H1 (cell line): ENCODE data around the gene SGK1. TPM values are rescaled to one million over a fixed set of nuclear protein-coding genes. Genes with fewer than 3 reads are reported as not detected.
"Not testable (repeated sequence)": the region's sequence is repeated elsewhere in the genome, so short reads cannot be mapped to it uniquely, and the experiment has no call there.

Source experiments
- CTCF ChIA-PET: fragments of 300-600 bp; sonication (Branson Sonifier 250); formaldehyde crosslinking; loops from one replicate; lab custom pipeline; 2021; ENCODE audit not compliant: partially characterized antibody; lab: Charles Lee
- POLR2A ChIA-PET: fragments of 300-600 bp; sonication (Branson Sonifier 250); formaldehyde crosslinking; loops from one replicate; lab custom pipeline; 2021; ENCODE audit warnings: inconsistent platforms; ENCODE audit not compliant: partially characterized antibody; lab: Charles Lee
- DNase-seq, 2 experiments: peaks; one replicate each; pipeline versions ENCODE4 v3.0.0 to v3.0.0-alpha.2; 2010 to 2022; ENCODE audit warnings: low spot score in 2 of 2, low read depth in 1 of 2, mixed read lengths in 1 of 2
- FAIRE-seq: peaks from 2 replicates; lab custom pipeline; 2011; peaks lifted over from hg19 to GRCh38; lab: Jason Lieb, UNC
- H2AFZ ChIP-seq: 2 replicates; pipeline ENCODE4 v1.8.1; 2012; ENCODE audit warnings: low read length, inconsistent platforms
- H2AK5ac ChIP-seq: 2 replicates; pipeline ENCODE4 v1.6.1; 2013; ENCODE audit warnings: low read depth, low read length
- H2BK120ac ChIP-seq: replicated peaks from 2 replicates; pipeline ENCODE3; 2013; ENCODE audit warnings: low read depth, low read length, inconsistent platforms
- H2BK12ac ChIP-seq: 2 replicates; pipeline ENCODE4 v1.6.1; 2013; ENCODE audit warnings: low read depth, low read length
- H2BK15ac ChIP-seq: 2 replicates; pipeline ENCODE4 v1.6.1; 2013; ENCODE audit warnings: low read length
- H2BK20ac ChIP-seq: 2 replicates; pipeline ENCODE4 v1.6.1; 2013; ENCODE audit warnings: low read length
- H2BK5ac ChIP-seq: 2 replicates; pipeline ENCODE4 v1.6.1; 2013; ENCODE audit warnings: low read depth, low read length
- H3K14ac ChIP-seq: 2 replicates; pipeline ENCODE4 v1.6.1; 2013; ENCODE audit warnings: inconsistent platforms; ENCODE audit not compliant: insufficient read length
- H3K18ac ChIP-seq: 2 replicates; pipeline ENCODE4 v1.6.1; 2013; ENCODE audit warnings: low read length; ENCODE audit errors: extremely low read depth
- H3K23ac ChIP-seq: 2 replicates; pipeline ENCODE4 v1.6.1; 2013; ENCODE audit warnings: inconsistent platforms; ENCODE audit not compliant: insufficient read length
- H3K23me2 ChIP-seq: 2 replicates; pipeline ENCODE4 v1.6.1; 2013; ENCODE audit warnings: low read depth, low read length
- H3K27ac ChIP-seq: 2 replicates; pipeline ENCODE4 v1.6.1; 2011; ENCODE audit warnings: low read depth, low read length, inconsistent platforms
- H3K27me3 ChIP-seq, 4 experiments: replicated peaks in 1 of 4; 1 replicate in 1 of 4; 2 replicates in 3 of 4; pipeline versions ENCODE4 v1.6.1 to v1.8.1; 2011 to 2013; ENCODE audit warnings: low read length in 3 of 4, mild to moderate bottlenecking in 3 of 4, inconsistent platforms in 2 of 4, mixed read lengths in 2 of 4, moderate library complexity in 1 of 4; ENCODE audit not compliant: control insufficient read depth in 3 of 4, insufficient read depth in 3 of 4; ENCODE audit errors: extremely low read depth in 1 of 4
- H3K36me3 ChIP-seq, 4 experiments: 2 replicates each; pipeline versions ENCODE4 v1.6.1 to v1.8.1; 2011 to 2013; ENCODE audit warnings: mild to moderate bottlenecking in 4 of 4, low read length in 3 of 4, moderate library complexity in 2 of 4, control low read depth in 1 of 4, inconsistent platforms in 1 of 4; ENCODE audit not compliant: insufficient read depth in 4 of 4, control insufficient read depth in 2 of 4
- H3K4ac ChIP-seq: replicated peaks from 2 replicates; pipeline ENCODE3; 2013; ENCODE audit warnings: low read length, low read depth, mixed read lengths, inconsistent platforms; ENCODE audit not compliant: insufficient read length
- H3K4me1 ChIP-seq, 4 experiments: replicated peaks in 1 of 4; 1 replicate in 1 of 4; 2 replicates in 3 of 4; pipeline versions ENCODE4 v1.6.1 to v1.8.1; 2011 to 2013; ENCODE audit warnings: low read length in 3 of 4, inconsistent platforms in 2 of 4, mixed read lengths in 1 of 4; ENCODE audit not compliant: insufficient read depth in 4 of 4, control insufficient read depth in 3 of 4
- H3K4me2 ChIP-seq, 2 experiments: 2 replicates each; pipeline versions ENCODE4 v1.6.1 to v1.8.1; 2011 to 2013; ENCODE audit warnings: low read depth in 2 of 2, low read length in 2 of 2, control low read depth in 1 of 2, inconsistent platforms in 1 of 2, mild to moderate bottlenecking in 1 of 2; ENCODE audit not compliant: insufficient read depth in 1 of 2
- H3K4me3 ChIP-seq, 4 experiments: fragments of 200-600, 300-600 bp in 1 of 4; sonication (generic), shearing (Covaris generic), sonication (Bioruptor Twin) in 1 of 4; 2 replicates each; pipeline versions ENCODE4 v1.5.1 to v1.8.1; 2011 to 2016; ENCODE audit warnings: low read length in 4 of 4, low read depth in 3 of 4, control low read depth in 2 of 4, inconsistent platforms in 2 of 4, mild to moderate bottlenecking in 2 of 4, mixed read lengths in 1 of 4, moderate library complexity in 1 of 4; ENCODE audit not compliant: insufficient read depth in 2 of 4; ENCODE audit errors: extremely low read depth in 1 of 4
- H3K56ac ChIP-seq: replicated peaks from 2 replicates; pipeline ENCODE3; 2013; ENCODE audit warnings: low read depth, mild to moderate bottlenecking, mixed read lengths, low read length, inconsistent platforms; ENCODE audit not compliant: insufficient read length
- H3K79me1 ChIP-seq: 2 replicates; pipeline ENCODE4 v1.6.1; 2013; ENCODE audit warnings: low read depth, low read length, control low read depth
- H3K79me2 ChIP-seq, 2 experiments: 2 replicates each; pipeline versions ENCODE4 v1.6.1 to v1.8.1; 2012 to 2013; ENCODE audit warnings: low read length in 2 of 2, mild to moderate bottlenecking in 2 of 2, inconsistent platforms in 1 of 2; ENCODE audit not compliant: insufficient read depth in 2 of 2, control insufficient read depth in 1 of 2
- H3K9ac ChIP-seq, 4 experiments: replicated peaks in 1 of 4; 1 replicate in 1 of 4; 2 replicates in 3 of 4; pipeline versions ENCODE4 v1.6.1 to v1.8.1; 2011 to 2013; ENCODE audit warnings: low read depth in 3 of 4, low read length in 3 of 4, control low read depth in 2 of 4, mild to moderate bottlenecking in 2 of 4, moderate library complexity in 2 of 4, inconsistent platforms in 1 of 4; ENCODE audit errors: extremely low read depth in 1 of 4
- H3K9me3 ChIP-seq, 2 experiments: 2 replicates each; pipeline versions ENCODE4 v1.6.1 to v1.8.1; 2012 to 2013; ENCODE audit warnings: mild to moderate bottlenecking in 2 of 2, moderate library complexity in 2 of 2, control low read depth in 1 of 2, inconsistent platforms in 1 of 2, low read depth in 1 of 2, low read length in 1 of 2, mixed read lengths in 1 of 2; ENCODE audit not compliant: insufficient read depth in 2 of 2
- H4K20me1 ChIP-seq, 2 experiments: replicated peaks in 1 of 2; 2 replicates each; pipeline versions ENCODE3 to v1.8.1; 2011 to 2013; ENCODE audit warnings: inconsistent platforms in 2 of 2, low read length in 2 of 2, mild to moderate bottlenecking in 1 of 2; ENCODE audit not compliant: insufficient read depth in 2 of 2, control insufficient read depth in 1 of 2
- H4K5ac ChIP-seq: 2 replicates; pipeline ENCODE4 v1.6.1; 2013; ENCODE audit warnings: low read length, low read depth, mixed read lengths, inconsistent platforms; ENCODE audit not compliant: insufficient read length
- H4K8ac ChIP-seq: 2 replicates; pipeline ENCODE4 v1.8.0; 2013; ENCODE audit warnings: mild to moderate bottlenecking, moderate library complexity, low read length, inconsistent platforms; ENCODE audit not compliant: insufficient read depth; ENCODE audit errors: extremely low read depth
- H4K91ac ChIP-seq: replicated peaks from 2 replicates; pipeline ENCODE3; 2013; ENCODE audit warnings: low read length, mixed read lengths, inconsistent platforms; ENCODE audit not compliant: insufficient read length
- WGBS, 2 experiments: shearing (Covaris generic) in 1 of 2; methylation state at CpG; one replicate each; pipeline versions ENCODE4 v1.1.6 to v1.1.7; 2013 to 2015; ENCODE audit warnings: low lambda C conversion rate in 2 of 2, mixed read lengths in 2 of 2, inconsistent platforms in 1 of 2, low coverage in 1 of 2, missing lambda C conversion rate in 1 of 2; ENCODE audit not compliant: insufficient replicate concordance in 2 of 2, insufficient coverage in 1 of 2, insufficient read length in 1 of 2; ENCODE audit errors: extremely low coverage in 1 of 2, missing lambda C conversion rate in 1 of 2; 5-methylcytosine and 5-hydroxymethylcytosine counted together
- polyA plus RNA-seq, 7 experiments: library from polyadenylated mRNA; depleted of rRNA in 3 of 7; stranded (reverse) in 5 of 7; unstranded in 2 of 7; fragments of >200 nt in 5 of 7; fragments of 200-250 nt in 2 of 7; gene quantifications; 1 replicate in 5 of 7; 2 replicates in 1 of 7; 4 replicates in 1 of 7; pipeline versions ENCODE4 v1.2.1 to v1.2.3, GENCODE V29; 2011 to 2013; ENCODE audit warnings: missing spikeins in 2 of 7, mixed read lengths in 2 of 7
- total RNA-seq: library from RNA; stranded (reverse); fragmentation: NEBNext Ultra II Directional; extraction: Animal tissue kit (Norgen Biotek cat#: 25700); gene quantifications from 2 replicates; pipeline ENCODE4 v1.2.1, GENCODE V29; 2021

Gene SGK1
- total and polyA plus RNA-seq, 2 of the 8 experiments (the other 6 are each of a cell fraction or from before 2014, with no cell fraction given): 14.5 to 18.4 TPM

DNA sequence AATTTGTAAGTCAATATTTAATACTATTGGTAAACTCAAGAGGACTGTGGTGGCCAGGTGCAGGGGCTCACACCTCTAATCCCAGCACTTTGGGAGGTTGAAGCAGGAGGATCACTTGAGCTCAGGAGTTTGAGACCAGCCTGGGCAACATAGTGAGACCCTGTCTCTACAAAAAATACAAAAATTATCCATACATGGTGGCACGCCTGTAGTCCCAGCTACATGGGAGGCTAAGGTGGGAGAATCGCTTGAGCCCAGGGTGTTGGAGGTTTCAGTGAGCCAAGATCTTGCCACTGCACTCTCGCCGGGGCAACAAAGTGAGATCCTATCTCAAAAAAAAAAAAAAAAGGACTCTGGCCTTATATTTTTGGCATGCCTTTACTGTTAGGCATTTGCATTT is 137.4 kb downstream of the SGK1 start:
- H3K4ac ChIP-seq, H2BK12ac ChIP-seq, H2BK5ac ChIP-seq, H4K91ac ChIP-seq, H3K18ac ChIP-seq, H3K4me2 ChIP-seq, H4K20me1 ChIP-seq, H3K23ac ChIP-seq, H2BK15ac ChIP-seq, H3K4me3 ChIP-seq, H3K9me3 ChIP-seq, H3K36me3 ChIP-seq, H4K8ac ChIP-seq, H2BK20ac ChIP-seq, FAIRE-seq, H3K79me1 ChIP-seq, H2AFZ ChIP-seq, H3K14ac ChIP-seq, H3K79me2 ChIP-seq, H3K56ac ChIP-seq, H3K27ac ChIP-seq, H2BK120ac ChIP-seq, H3K9ac ChIP-seq, POLR2A ChIA-PET, H2AK5ac ChIP-seq, DNase-seq, H4K5ac ChIP-seq: not testable (repeated sequence)
- peaks cover 11% of the 10 kb centered on the region; the same call in 1 of the 2 replicates for H3K23me2 ChIP-seq
- 98% methylated on average over 4 of the region's 4 CpGs; no CpG with 5 or more reads in 1 of the 2 experiments for WGBS, 2 experiments
- CTCF ChIA-PET: interaction anchor here (0.6 to 3.4 kb wide), 11 partner anchors 14 to 761 kb away, joined by 3 to 16 read pairs (median 4); partner anchors contain the start of gene SGK1
- H3K27me3 ChIP-seq: peaks cover 0 to 18% (median 12%) of the 10 kb centered on the region in 4 experiments; a peak in 6 of 7 replicates
- H3K4me1 ChIP-seq: peaks cover 9 to 24% (median 11%) of the 10 kb centered on the region in 4 experiments; a peak in 6 of 7 replicates
